Natural killer cell (primary cell): Measurements from ENCODE around the gene ATG4D. TPM values are rescaled to one million over a fixed set of nuclear protein-coding genes. Genes with fewer than 3 reads are reported as not detected.
A peak's percentile ranks its signal among the peaks of the same experiment; 100 is the strongest.

ENCODE experiments used
- ATAC-seq, 3 donors: fragments of 150-1000 bp in 2 of 3; fragments of 200-7000 bp in 1 of 3; cut with Tn5 transposase; 1 replicate in 1 of 3; 2 replicates in 2 of 3; pipeline ENCODE4 v1.10.0; 2021; ENCODE audit warnings: mild to moderate bottlenecking in 2 of 3, moderate library complexity in 2 of 3
- DNase-seq, 2 donors: peaks; one replicate each; pipeline versions ENCODE4 v3.0.0 to v3.0.0-alpha.2; 2013 to 2021; ENCODE audit warnings: mixed read lengths in 1 of 2
- H3K27ac ChIP-seq: one replicate; pipeline ENCODE4 v1.5.1; 2013; ENCODE audit warnings: mild to moderate bottlenecking, low read length
- H3K27me3 ChIP-seq: one replicate; pipeline ENCODE4 v1.6.1; 2013; ENCODE audit warnings: low read length; ENCODE audit not compliant: control insufficient read depth, insufficient read depth
- H3K36me3 ChIP-seq: one replicate; pipeline ENCODE4 v1.6.1; 2013; ENCODE audit warnings: low read length; ENCODE audit not compliant: control insufficient read depth, insufficient read depth
- H3K4me1 ChIP-seq: one replicate; pipeline ENCODE4 v1.6.1; 2013; ENCODE audit warnings: low read length; ENCODE audit not compliant: control insufficient read depth, insufficient read depth
- H3K4me3 ChIP-seq: one replicate; pipeline ENCODE4 v1.5.1; 2013; ENCODE audit warnings: low read length
- H3K9me3 ChIP-seq: one replicate; pipeline ENCODE4 v1.6.1; 2013; ENCODE audit warnings: low read length; ENCODE audit not compliant: control insufficient read depth, insufficient read depth
- H3K27ac Mint-ChIP-seq, 2 donors: one replicate each; pipeline ENCODE4 v1.8.0; 2022; ENCODE audit warnings: mild to moderate bottlenecking in 2 of 2, mixed read lengths in 2 of 2, moderate library complexity in 1 of 2
- H3K27me3 Mint-ChIP-seq, 2 donors: one replicate each; pipeline ENCODE4 v1.8.0; 2022; ENCODE audit warnings: low read depth in 2 of 2, mixed read lengths in 2 of 2
- H3K36me3 Mint-ChIP-seq: one replicate; pipeline ENCODE4 v1.8.0; 2022; ENCODE audit warnings: mixed read lengths
- H3K4me1 Mint-ChIP-seq, 2 donors: one replicate each; pipeline ENCODE4 v1.8.0; 2022; ENCODE audit warnings: mixed read lengths in 2 of 2
- H3K4me3 Mint-ChIP-seq: one replicate; pipeline ENCODE4 v1.8.0; 2022; ENCODE audit warnings: mild to moderate bottlenecking, moderate library complexity, mixed read lengths
- H3K9me3 Mint-ChIP-seq, 2 donors: one replicate each; pipeline ENCODE4 v1.8.0; 2022; ENCODE audit warnings: mixed read lengths in 2 of 2
- WGBS: methylation state at CpG from one replicate; pipeline ENCODE4 v1.1.7; 2013; ENCODE audit warnings: missing lambda C conversion rate; ENCODE audit not compliant: insufficient coverage; 5-methylcytosine and 5-hydroxymethylcytosine counted together
- intact Hi-C: fragments of 100-400 bp; cut with micrococcal nuclease; formaldehyde crosslinking; loops from one replicate; pipeline ENCODE4 v1.14.2; 2022
- total RNA-seq, 4 donors: library from RNA; stranded (reverse); fragments of 120-200 nt in 1 of 4; gene quantifications; one replicate each; pipeline versions ENCODE4 v1.2.3 to v1.2.4, GENCODE V29; 2013 to 2022
- TF ChIP-seq, protein P1 (sequence below): fragments of 200-600 bp; IDR thresholded peaks from one replicate; pipeline ENCODE4 v1.8.0; 2022; ENCODE audit warnings: antibody characterized with exemption

Gene ATG4D
- total RNA-seq, 3 donors from 2014 or later (not counting 1 experiment from before 2014, with no cell fraction given), result 128 to 155 (median 138) TPM

DNA sequence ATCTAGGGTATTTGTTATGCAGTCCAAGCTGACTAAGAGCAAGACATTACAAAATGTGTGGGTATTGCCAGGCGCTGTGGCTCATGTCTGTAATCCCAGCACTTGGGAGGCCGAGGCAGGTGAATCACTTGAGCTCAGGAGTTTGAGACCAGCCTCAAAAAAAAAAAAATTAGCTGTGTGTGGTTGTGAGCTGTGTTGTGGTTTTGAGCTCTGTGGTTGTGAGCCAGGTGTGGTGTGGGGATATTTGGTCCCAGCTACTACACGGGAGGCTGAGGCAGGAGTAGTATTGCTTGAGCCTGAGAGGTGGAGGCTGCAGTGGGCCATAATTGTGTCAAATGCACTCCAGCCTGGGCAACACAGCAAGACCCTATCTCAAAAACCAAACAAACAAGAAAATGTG is 35.0 kb upstream of the ATG4D start:
- Mint-ChIP-seq H3K4me3 (peak overlapping the region; percentile 71), H3K9me3 (no peaks in the 10 kb centered on the region), H3K27ac (peak overlapping the region; percentile 81 to 86), H3K4me1 (peaks cover 34 to 47% of the 10 kb centered on the region in 2 donors), H3K27me3 (no peaks in the 10 kb centered on the region), H3K36me3 (peaks cover 9% of the 10 kb centered on the region)
- peak in 2 of 3 donors; percentile 16 to 20 for ATAC-seq
- Histone ChIP-seq H3K36me3 (peaks cover 25% of the 10 kb centered on the region), H3K27me3 (no peaks in the 10 kb centered on the region), H3K4me3 (no peak overlapping the region), H3K9me3 (no peaks in the 10 kb centered on the region), H3K27ac (no peak overlapping the region), H3K4me1 (peaks cover 70% of the 10 kb centered on the region)
- DNase-seq, result peak in 1 of 2 donors; percentile 57
- intact Hi-C loops, result no loop called here
- TF ChIP-seq, protein P1, sequence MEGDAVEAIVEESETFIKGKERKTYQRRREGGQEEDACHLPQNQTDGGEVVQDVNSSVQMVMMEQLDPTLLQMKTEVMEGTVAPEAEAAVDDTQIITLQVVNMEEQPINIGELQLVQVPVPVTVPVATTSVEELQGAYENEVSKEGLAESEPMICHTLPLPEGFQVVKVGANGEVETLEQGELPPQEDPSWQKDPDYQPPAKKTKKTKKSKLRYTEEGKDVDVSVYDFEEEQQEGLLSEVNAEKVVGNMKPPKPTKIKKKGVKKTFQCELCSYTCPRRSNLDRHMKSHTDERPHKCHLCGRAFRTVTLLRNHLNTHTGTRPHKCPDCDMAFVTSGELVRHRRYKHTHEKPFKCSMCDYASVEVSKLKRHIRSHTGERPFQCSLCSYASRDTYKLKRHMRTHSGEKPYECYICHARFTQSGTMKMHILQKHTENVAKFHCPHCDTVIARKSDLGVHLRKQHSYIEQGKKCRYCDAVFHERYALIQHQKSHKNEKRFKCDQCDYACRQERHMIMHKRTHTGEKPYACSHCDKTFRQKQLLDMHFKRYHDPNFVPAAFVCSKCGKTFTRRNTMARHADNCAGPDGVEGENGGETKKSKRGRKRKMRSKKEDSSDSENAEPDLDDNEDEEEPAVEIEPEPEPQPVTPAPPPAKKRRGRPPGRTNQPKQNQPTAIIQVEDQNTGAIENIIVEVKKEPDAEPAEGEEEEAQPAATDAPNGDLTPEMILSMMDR, result no peak
- 26% methylated on average over 3 of the region's 3 CpGs for WGBS

GRCh38 chr19:10510301-10510802 is 33.4 kb upstream of the ATG4D start:
- intact Hi-C loops, result loop anchor here (2.0 to 5.0 kb wide), 2 partner anchors 42 to 218 kb away; no protein-coding TSS in a partner anchor
- TF ChIP-seq, protein P1, result peak; percentile 81
- Mint-ChIP-seq H3K4me3 (peak overlapping the region; percentile 62), H3K9me3 (no peaks in the 10 kb centered on the region), H3K36me3 (peaks cover 11% of the 10 kb centered on the region), H3K4me1 (peaks cover 42 to 52% of the 10 kb centered on the region in 2 donors), H3K27me3 (no peaks in the 10 kb centered on the region), H3K27ac (peak overlapping the region; percentile 86 to 91)
- H3K4me3 ChIP-seq, result no peak overlapping the region
- peaks cover 82% of the 10 kb centered on the region for H3K4me1 ChIP-seq
- peaks cover 36% of the 10 kb centered on the region for H3K36me3 ChIP-seq
- H3K9me3 ChIP-seq, result no peaks in the 10 kb centered on the region
- DNase-seq, result peak; percentile 62 to 76
- ATAC-seq, result peak in 2 of 3 donors; percentile 17
- WGBS, result 9% methylated on average over 15 of the region's 15 CpGs
- peak overlapping the region; percentile 64 for H3K27ac ChIP-seq
- H3K27me3 ChIP-seq, result no peaks in the 10 kb centered on the region

- Mint-ChIP-seq H3K27ac (peak overlapping the region; percentile 86 to 91), H3K27me3 (peaks cover 0 to 3% of the 10 kb centered on the region in 2 donors), H3K4me3 (peak overlapping the region; percentile 81), H3K4me1 (peaks cover 44 to 53% of the 10 kb centered on the region in 2 donors), H3K36me3 (peaks cover 17% of the 10 kb centered on the region), H3K9me3 (no peaks in the 10 kb centered on the region)
- Histone ChIP-seq H3K9me3 (no peaks in the 10 kb centered on the region), H3K36me3 (peaks cover 36% of the 10 kb centered on the region), H3K4me3 (no peak overlapping the region), H3K27me3 (peaks cover 2% of the 10 kb centered on the region), H3K27ac (peak overlapping the region; percentile 22), H3K4me1 (peaks cover 79% of the 10 kb centered on the region)
- no peak for DNase-seq
- 66% methylated on average over 7 of the region's 7 CpGs for WGBS
- ATAC-seq, result no peak
- intact Hi-C loops, result loop anchor here (5.0 kb wide), 1 partner anchor 221 kb away; no protein-coding TSS in a partner anchor
- TF ChIP-seq, protein P1, result no peak
Observed at GRCh38 chr19:10513223-10513622, 30.5 kb upstream of the ATG4D start.
